ENCODE measurements around the gene PTTG1IP. TPM values are rescaled to one million over a fixed set of nuclear protein-coding genes. Genes with fewer than 3 reads are reported as not detected.

The PTTG1IP gene
- total RNA-seq, 2 experiments from 2014 or later, result 38.9 to 58.1 TPM

GRCh38 chr21:44836666-44837471 is 36.6 kb downstream of the PTTG1IP start:
- Histone ChIP-seq H3K27ac (ENCODE audit: low read depth, low read length, poor library complexity, severe bottlenecking) (no peak overlapping the region), H3K4me1 (ENCODE audit: insufficient read depth, low read length, poor library complexity, severe bottlenecking) (peaks cover under 1% of the 10 kb centered on the region), H3K9me3 (ENCODE audit: low read length) (no peaks in the 10 kb centered on the region), H3K4me2 (ENCODE audit: low read length) (no peak overlapping the region), H3K36me3 (ENCODE audit: insufficient read depth, low read length) (no peaks in the 10 kb centered on the region), H3K79me2 (ENCODE audit: insufficient read depth, low read depth, low read length) (no peaks in the 10 kb centered on the region), H4K20me1 (ENCODE audit: insufficient read depth, low read length) (no peaks in the 10 kb centered on the region), H3K9me2 (ENCODE audit: insufficient read depth, low read length) (no peaks in the 10 kb centered on the region), H3K4me3 (ENCODE audit: low read depth, low read length, poor library complexity, severe bottlenecking) (no peak overlapping the region), H2AFZ (ENCODE audit: low read length) (no peak overlapping the region)
- intact Hi-C loops (cut with micrococcal nuclease; ENCODE audit: unreplicated experiment), result no loop called here
- no peak for TF ChIP-seq EZH2phosphoT487 (IDR thresholded peaks at IDR 0.05; ENCODE audit: borderline replicate concordance, low read depth, low read length)
- TF ChIP-seq, protein P1, sequence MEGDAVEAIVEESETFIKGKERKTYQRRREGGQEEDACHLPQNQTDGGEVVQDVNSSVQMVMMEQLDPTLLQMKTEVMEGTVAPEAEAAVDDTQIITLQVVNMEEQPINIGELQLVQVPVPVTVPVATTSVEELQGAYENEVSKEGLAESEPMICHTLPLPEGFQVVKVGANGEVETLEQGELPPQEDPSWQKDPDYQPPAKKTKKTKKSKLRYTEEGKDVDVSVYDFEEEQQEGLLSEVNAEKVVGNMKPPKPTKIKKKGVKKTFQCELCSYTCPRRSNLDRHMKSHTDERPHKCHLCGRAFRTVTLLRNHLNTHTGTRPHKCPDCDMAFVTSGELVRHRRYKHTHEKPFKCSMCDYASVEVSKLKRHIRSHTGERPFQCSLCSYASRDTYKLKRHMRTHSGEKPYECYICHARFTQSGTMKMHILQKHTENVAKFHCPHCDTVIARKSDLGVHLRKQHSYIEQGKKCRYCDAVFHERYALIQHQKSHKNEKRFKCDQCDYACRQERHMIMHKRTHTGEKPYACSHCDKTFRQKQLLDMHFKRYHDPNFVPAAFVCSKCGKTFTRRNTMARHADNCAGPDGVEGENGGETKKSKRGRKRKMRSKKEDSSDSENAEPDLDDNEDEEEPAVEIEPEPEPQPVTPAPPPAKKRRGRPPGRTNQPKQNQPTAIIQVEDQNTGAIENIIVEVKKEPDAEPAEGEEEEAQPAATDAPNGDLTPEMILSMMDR (conservative IDR thresholded peaks at IDR 0.05; ENCODE audit: low read length), result no peak
- ChIA-PET POLR2A (interaction anchor here (0.6 kb wide), 1 partner anchor 90 kb away, joined by 3 read pairs; no protein-coding TSS in a partner anchor), CTCF (ENCODE audit: unreplicated experiment) (no interaction called here)
- DNase-seq (ENCODE audit: low spot score), result no peak
- no TSS peak for BruUV-seq (replicated peaks)

DNA sequence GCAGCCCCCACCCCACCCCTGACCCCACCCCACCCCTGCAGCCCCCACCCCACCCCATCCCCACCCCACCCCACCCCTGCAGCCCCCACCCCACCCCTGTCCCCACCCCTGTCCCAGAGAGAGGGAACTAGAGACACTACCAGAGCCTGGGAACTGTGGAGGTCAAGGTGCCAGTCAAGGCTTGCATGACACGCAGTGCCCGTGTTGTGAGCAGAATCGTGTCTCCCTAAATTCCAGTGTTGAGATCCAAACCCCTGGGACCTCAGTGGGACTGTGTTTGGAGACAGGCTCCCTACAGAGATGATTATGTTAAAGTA is 37.2 kb downstream of the PTTG1IP start:
- CTCF ChIA-PET (ENCODE audit: unreplicated experiment), result no interaction called here
- Histone ChIP-seq H3K4me2 (ENCODE audit: low read length) (no peak overlapping the region), H2AFZ (ENCODE audit: low read length) (no peak overlapping the region), H3K79me2 (ENCODE audit: insufficient read depth, low read depth, low read length) (no peaks in the 10 kb centered on the region), H3K36me3 (ENCODE audit: insufficient read depth, low read length) (no peaks in the 10 kb centered on the region), H3K27ac (ENCODE audit: low read depth, low read length, poor library complexity, severe bottlenecking) (no peak overlapping the region), H3K9me2 (ENCODE audit: insufficient read depth, low read length) (no peaks in the 10 kb centered on the region), H3K4me3 (ENCODE audit: low read depth, low read length, poor library complexity, severe bottlenecking) (no peak overlapping the region), H3K4me1 (ENCODE audit: insufficient read depth, low read length, poor library complexity, severe bottlenecking) (peaks cover 6% of the 10 kb centered on the region), H3K9me3 (ENCODE audit: low read length) (no peaks in the 10 kb centered on the region), H4K20me1 (ENCODE audit: insufficient read depth, low read length) (no peaks in the 10 kb centered on the region)
- intact Hi-C loops (cut with micrococcal nuclease; ENCODE audit: unreplicated experiment), result no loop called here
- DNase-seq (ENCODE audit: low spot score), result no peak
- BruUV-seq (replicated peaks), result no TSS peak
- no peak for TF ChIP-seq EZH2phosphoT487 (IDR thresholded peaks at IDR 0.05; ENCODE audit: borderline replicate concordance, low read depth, low read length)
- TF ChIP-seq, protein P1 (conservative IDR thresholded peaks at IDR 0.05; ENCODE audit: low read length), result no peak
- POLR2A ChIA-PET, result no interaction called here

GRCh38 chr21:44835647-44835973 is 37.9 kb downstream of the PTTG1IP start:
- Histone ChIP-seq H3K4me1 (ENCODE audit: insufficient read depth, low read length, poor library complexity, severe bottlenecking) (peaks cover 10% of the 10 kb centered on the region), H2AFZ (ENCODE audit: low read length) (no peak overlapping the region), H3K27ac (ENCODE audit: low read depth, low read length, poor library complexity, severe bottlenecking) (no peak overlapping the region), H3K36me3 (ENCODE audit: insufficient read depth, low read length) (no peaks in the 10 kb centered on the region), H3K9me3 (ENCODE audit: low read length) (no peaks in the 10 kb centered on the region), H4K20me1 (ENCODE audit: insufficient read depth, low read length) (no peaks in the 10 kb centered on the region), H3K79me2 (ENCODE audit: insufficient read depth, low read depth, low read length) (no peaks in the 10 kb centered on the region), H3K9me2 (ENCODE audit: insufficient read depth, low read length) (no peaks in the 10 kb centered on the region), H3K4me3 (ENCODE audit: low read depth, low read length, poor library complexity, severe bottlenecking) (no peak overlapping the region), H3K4me2 (ENCODE audit: low read length) (no peak overlapping the region)
- TF ChIP-seq, protein P1 (conservative IDR thresholded peaks at IDR 0.05; ENCODE audit: low read length), result no peak
- no peak for TF ChIP-seq EZH2phosphoT487 (IDR thresholded peaks at IDR 0.05; ENCODE audit: borderline replicate concordance, low read depth, low read length)
- ChIA-PET CTCF (ENCODE audit: unreplicated experiment) (no interaction called here), POLR2A (interaction anchor here (0.6 kb wide), 1 partner anchor 994 kb away, joined by 3 read pairs; no protein-coding TSS in a partner anchor)
- DNase-seq (ENCODE audit: low spot score), result no peak
- no TSS peak for BruUV-seq (replicated peaks)
- intact Hi-C loops (cut with micrococcal nuclease; ENCODE audit: unreplicated experiment), result no loop called here

Data from OCI-LY7 (cell line).